ENCODE measurements around the gene TFAP2A. TPM values are rescaled to one million over a fixed set of nuclear protein-coding genes. Genes with fewer than 3 reads are reported as not detected.

Gene TFAP2A
- total RNA-seq, 1 experiment from 2014 or later, result 87.4 TPM

DNA sequence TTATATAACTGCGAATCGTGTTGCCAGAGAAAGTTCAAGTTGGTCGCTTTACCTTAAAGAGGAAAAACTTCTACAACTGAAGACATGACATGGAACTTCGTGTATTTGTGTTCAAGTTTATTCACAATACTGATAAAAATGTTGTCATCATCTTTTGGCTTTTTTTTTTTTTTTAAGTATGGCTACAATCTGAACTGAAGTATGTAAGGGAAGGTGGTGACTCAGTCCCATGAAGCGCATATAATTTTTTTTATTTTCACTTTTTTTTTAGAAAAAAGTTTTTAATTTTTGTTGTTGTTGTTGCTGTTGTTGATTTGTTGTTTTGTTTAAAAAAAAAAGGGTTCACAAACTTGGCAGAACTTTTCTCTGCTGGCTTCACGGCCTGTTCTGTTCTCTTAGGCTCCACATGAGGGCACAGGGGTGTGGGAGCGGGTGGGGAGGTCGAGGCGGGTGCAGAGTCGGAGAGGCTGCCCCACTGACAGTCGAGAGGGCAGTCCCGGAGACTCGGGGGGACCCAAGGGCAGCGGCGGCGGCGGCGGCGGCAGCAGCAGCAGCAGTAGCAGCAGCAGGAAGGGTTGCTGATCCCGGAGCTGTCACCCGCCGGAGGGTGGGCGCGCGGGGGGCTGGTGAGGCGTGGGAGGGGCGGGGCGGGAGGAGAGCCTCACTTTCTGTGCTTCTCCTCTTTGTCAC is 17.0 kb downstream of the TFAP2A start:
- no peak for DNase-seq (ENCODE audit: unreplicated experiment)
- CTCF ChIA-PET, result interaction anchor here (0.6 to 1.5 kb wide), 4 partner anchors 162 to 1147 kb away, joined by 3 to 5 read pairs (median 4); no protein-coding TSS in a partner anchor
- H3K36me3 Mint-ChIP-seq (ENCODE audit: insufficient read depth, unreplicated experiment), result peaks cover 70% of the 10 kb centered on the region
- BruUV-seq (replicated peaks), result no TSS peak
- intact Hi-C loops (cut with micrococcal nuclease), result no loop called here
- H3K4me1 Mint-ChIP-seq (ENCODE audit: insufficient read depth, unreplicated experiment), result peaks cover 49% of the 10 kb centered on the region
- no peak overlapping the region for H3K4me3 Mint-ChIP-seq (ENCODE audit: unreplicated experiment)
- POLR2A ChIA-PET, result interaction anchor here (0.6 to 4.8 kb wide), 6 partner anchors 12 to 273 kb away, joined by 3 to 33 read pairs (median 6); partner anchors contain the start of gene TFAP2A
- no peaks in the 10 kb centered on the region for H3K9me3 Mint-ChIP-seq (ENCODE audit: unreplicated experiment)
- no peaks in the 10 kb centered on the region for H3K27me3 Mint-ChIP-seq (ENCODE audit: insufficient read depth, unreplicated experiment)
- TF ChIP-seq, protein P1, sequence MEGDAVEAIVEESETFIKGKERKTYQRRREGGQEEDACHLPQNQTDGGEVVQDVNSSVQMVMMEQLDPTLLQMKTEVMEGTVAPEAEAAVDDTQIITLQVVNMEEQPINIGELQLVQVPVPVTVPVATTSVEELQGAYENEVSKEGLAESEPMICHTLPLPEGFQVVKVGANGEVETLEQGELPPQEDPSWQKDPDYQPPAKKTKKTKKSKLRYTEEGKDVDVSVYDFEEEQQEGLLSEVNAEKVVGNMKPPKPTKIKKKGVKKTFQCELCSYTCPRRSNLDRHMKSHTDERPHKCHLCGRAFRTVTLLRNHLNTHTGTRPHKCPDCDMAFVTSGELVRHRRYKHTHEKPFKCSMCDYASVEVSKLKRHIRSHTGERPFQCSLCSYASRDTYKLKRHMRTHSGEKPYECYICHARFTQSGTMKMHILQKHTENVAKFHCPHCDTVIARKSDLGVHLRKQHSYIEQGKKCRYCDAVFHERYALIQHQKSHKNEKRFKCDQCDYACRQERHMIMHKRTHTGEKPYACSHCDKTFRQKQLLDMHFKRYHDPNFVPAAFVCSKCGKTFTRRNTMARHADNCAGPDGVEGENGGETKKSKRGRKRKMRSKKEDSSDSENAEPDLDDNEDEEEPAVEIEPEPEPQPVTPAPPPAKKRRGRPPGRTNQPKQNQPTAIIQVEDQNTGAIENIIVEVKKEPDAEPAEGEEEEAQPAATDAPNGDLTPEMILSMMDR (IDR thresholded peaks at IDR 0.05; ENCODE audit: unreplicated experiment), result no peak
- H3K27ac Mint-ChIP-seq (ENCODE audit: low read depth, unreplicated experiment), result no peak overlapping the region

DNA sequence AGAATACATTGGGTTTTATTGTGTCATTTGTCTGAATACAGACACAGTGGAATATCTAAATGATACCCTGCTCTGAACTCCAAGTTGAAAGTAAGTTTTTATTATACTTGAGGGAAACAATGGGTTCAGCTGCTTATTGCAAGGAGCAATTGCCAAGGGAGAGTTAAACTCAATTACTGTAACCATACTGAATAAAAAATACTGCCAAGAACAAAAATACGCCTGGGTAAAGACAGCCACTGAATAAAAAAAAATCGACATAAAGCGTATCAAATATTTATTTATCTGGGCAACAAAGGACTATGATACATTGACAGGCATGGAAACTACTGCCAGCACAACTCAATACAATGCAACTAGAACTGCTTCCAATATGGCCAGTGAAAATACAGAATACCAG is 18.1 kb downstream of the TFAP2A start:
- TF ChIP-seq, protein P1 (IDR thresholded peaks at IDR 0.05; ENCODE audit: unreplicated experiment), result no peak
- Mint-ChIP-seq H3K4me1 (ENCODE audit: insufficient read depth, unreplicated experiment) (peaks cover 39% of the 10 kb centered on the region), H3K9me3 (ENCODE audit: unreplicated experiment) (no peaks in the 10 kb centered on the region), H3K27ac (ENCODE audit: low read depth, unreplicated experiment) (no peak overlapping the region), H3K4me3 (ENCODE audit: unreplicated experiment) (no peak overlapping the region), H3K36me3 (ENCODE audit: insufficient read depth, unreplicated experiment) (peaks cover 58% of the 10 kb centered on the region), H3K27me3 (ENCODE audit: insufficient read depth, unreplicated experiment) (no peaks in the 10 kb centered on the region)
- no TSS peak for BruUV-seq (replicated peaks)
- POLR2A ChIA-PET, result interaction anchor here (0.8 to 2.2 kb wide), 9 partner anchors 9 to 1690 kb away, joined by 3 to 19 read pairs (median 3); partner anchors contain the start of gene TFAP2A
- DNase-seq (ENCODE audit: unreplicated experiment), result no peak
- CTCF ChIA-PET, result interaction anchor here (0.7 to 0.8 kb wide), 2 partner anchors 9 to 11 kb away, joined by 3 read pairs; no protein-coding TSS in a partner anchor
- intact Hi-C loops (cut with micrococcal nuclease), result no loop called here

DNA sequence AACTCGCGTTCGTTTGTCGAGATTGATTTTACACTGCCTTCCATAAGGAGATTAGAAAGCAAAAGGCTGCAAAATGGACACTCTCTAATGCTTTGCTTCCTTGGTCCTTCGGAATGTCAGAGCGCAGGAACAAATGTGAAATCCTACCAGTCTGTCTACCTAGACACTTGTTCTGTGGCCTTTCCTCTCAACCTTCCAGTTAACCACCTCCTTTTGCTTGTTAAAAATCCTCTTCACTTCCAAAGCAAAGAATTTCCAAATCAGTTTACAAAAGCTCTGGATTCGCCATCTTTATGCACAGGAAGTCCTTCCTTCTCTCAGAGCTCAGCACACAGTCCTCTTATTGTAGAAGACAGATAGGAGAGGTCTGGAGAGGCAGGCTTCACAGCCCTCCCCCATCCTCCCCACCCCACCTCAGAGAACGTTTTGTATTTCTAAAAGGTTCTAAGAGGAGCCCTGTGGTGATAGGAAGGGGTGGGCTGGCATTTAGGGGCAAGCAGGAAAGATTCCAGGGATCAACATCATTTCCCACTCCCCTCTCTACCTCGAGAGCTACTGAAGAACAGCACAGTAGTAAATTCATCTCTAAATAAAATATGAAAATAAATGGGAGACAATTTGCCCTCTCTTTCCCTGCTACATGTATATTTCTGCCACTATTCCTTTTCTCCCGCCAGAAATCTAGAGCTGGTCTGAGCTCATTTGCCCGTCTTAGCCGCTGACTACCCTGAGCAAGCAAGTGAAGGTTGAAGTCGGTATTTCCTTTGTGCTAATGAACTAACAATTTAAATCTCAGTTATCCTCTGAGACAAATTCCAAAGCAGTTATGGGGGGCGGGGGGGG is 18.9 kb downstream of the TFAP2A start:
- Mint-ChIP-seq H3K9me3 (ENCODE audit: unreplicated experiment) (no peaks in the 10 kb centered on the region), H3K4me1 (ENCODE audit: insufficient read depth, unreplicated experiment) (peaks cover 34% of the 10 kb centered on the region), H3K27me3 (ENCODE audit: insufficient read depth, unreplicated experiment) (no peaks in the 10 kb centered on the region), H3K36me3 (ENCODE audit: insufficient read depth, unreplicated experiment) (peaks cover 50% of the 10 kb centered on the region), H3K27ac (ENCODE audit: low read depth, unreplicated experiment) (no peak overlapping the region), H3K4me3 (ENCODE audit: unreplicated experiment) (no peak overlapping the region)
- TF ChIP-seq, protein P1 (IDR thresholded peaks at IDR 0.05; ENCODE audit: unreplicated experiment), result no peak
- POLR2A ChIA-PET, result interaction anchor here (0.6 to 2.2 kb wide), 12 partner anchors 10 to 1689 kb away, joined by 3 to 19 read pairs (median 3); partner anchors contain the start of gene TFAP2A
- intact Hi-C loops (cut with micrococcal nuclease), result no loop called here
- no TSS peak for BruUV-seq (replicated peaks)
- DNase-seq (ENCODE audit: unreplicated experiment), result no peak
- CTCF ChIA-PET, result interaction anchor here (0.6 to 0.8 kb wide), 4 partner anchors 10 to 1193 kb away, joined by 3 to 5 read pairs (median 3); no protein-coding TSS in a partner anchor
